Hepatocyte (in vitro differentiated cells): ENCODE measurements around the gene CORO6.

Source experiments
- CTCF ChIP-seq: fragments of 200-600 bp; sonication (generic); IDR thresholded peaks from 2 replicates; pipeline ENCODE4 v1.5.1; 2016; ENCODE audit warnings: antibody characterized with exemption, mild to moderate bottlenecking; ENCODE audit not compliant: poor library complexity
- EZH2phosphoT487 ChIP-seq: fragments of 200-600 bp; sonication (generic); IDR thresholded peaks from one replicate; pipeline ENCODE4 v1.6.1; 2018; ENCODE audit warnings: antibody characterized with exemption, mild to moderate bottlenecking, low read depth, moderate library complexity; ENCODE audit not compliant: unreplicated experiment, severe bottlenecking

- TF ChIP-seq CTCF (no peak), EZH2phosphoT487 (no peak)
Observed at GRCh38 chr17:29582254-29582765, 40.4 kb downstream of the CORO6 start.
